ENCODE results near the gene SFXN1.

DNA sequence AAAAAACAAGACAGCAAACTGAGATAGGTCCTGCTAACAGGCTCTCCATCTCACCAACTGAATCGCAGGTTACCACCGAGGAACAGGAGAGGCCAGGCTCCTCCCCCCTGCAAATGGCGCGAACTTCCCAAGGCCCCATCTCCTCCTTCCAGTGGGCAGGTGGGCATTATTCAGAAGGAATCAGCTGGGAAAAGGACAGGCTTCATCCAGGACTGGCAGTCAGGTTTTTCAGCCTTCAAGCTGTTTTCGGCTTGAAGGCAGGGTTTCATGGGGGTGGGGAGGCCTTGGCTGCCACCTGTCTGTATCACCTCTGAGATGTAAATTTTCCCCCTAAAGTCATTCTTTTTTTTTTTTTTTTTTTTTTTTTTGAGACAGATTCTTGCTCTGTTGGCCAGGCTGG lies 79.4 kb downstream of the SFXN1 start:
- TF ChIP-seq CTCF (IDR thresholded peaks at IDR 0.05) (no peak), POLR2A (IDR thresholded peaks at IDR 0.05) (no peak)
